ENCODE results near the gene RAB4B. TPM values are rescaled to one million over a fixed set of nuclear protein-coding genes. Genes with fewer than 3 reads are reported as not detected.
"Not testable (repeated sequence)": the region's sequence is repeated elsewhere in the genome, so short reads cannot be mapped to it uniquely, and the experiment has no call there.

Gene RAB4B
- total and polyA plus RNA-seq, 2 donors (not counting 1 experiment from before 2014, with no cell fraction given), result 10.6 to 12.8 TPM

GRCh38 chr19:40808497-40808896 lies 30.4 kb downstream of the RAB4B start:
- H3K4me1 ChIP-seq (ENCODE audit: control insufficient read depth, extremely low read depth, insufficient read depth, low read length), result peaks cover 25% of the 10 kb centered on the region
- no peaks in the 10 kb centered on the region for H3K27me3 ChIP-seq (ENCODE audit: control insufficient read depth, insufficient read depth, low read length)
- H3K79me2 ChIP-seq (ENCODE audit: control insufficient read depth, insufficient read depth, low read length), result peaks cover 53% of the 10 kb centered on the region
- no peak overlapping the region for H3K4me3 ChIP-seq (replicated peaks in 1 of 4; ENCODE audit: control extremely low read depth in 1 of 4, insufficient read depth in 1 of 4, low read depth in 3 of 4, low read length in 4 of 4)
- H3K9ac ChIP-seq (ENCODE audit: insufficient read depth, low read length), result no peak overlapping the region
- H3K27ac ChIP-seq (ENCODE audit: insufficient read depth, low read length), result no peak overlapping the region
- TF ChIP-seq EZH2 (IDR thresholded peaks at IDR 0.05; ENCODE audit: low read length, missing control alignments) (no peak), CTCF (conservative IDR thresholded peaks at IDR 0.05 in 1 of 2, IDR thresholded peaks at IDR 0.05 in 1 of 2; ENCODE audit: low read depth in 1 of 2, low read length in 2 of 2) (no peak)
- H3K9me3 ChIP-seq (ENCODE audit: control insufficient read depth, insufficient read depth, low read depth, low read length), result no peaks in the 10 kb centered on the region
- DNase-seq (ENCODE audit: low read depth in 2 of 2), result no peak
- no peak overlapping the region for H2AFZ ChIP-seq (ENCODE audit: low read length)
- no peak overlapping the region for H3K4me2 ChIP-seq (ENCODE audit: extremely low read depth, insufficient read depth, low read length)
- peaks cover 30% of the 10 kb centered on the region for H3K36me3 ChIP-seq (ENCODE audit: control insufficient read depth, insufficient read depth, low read length)
- peaks cover 3% of the 10 kb centered on the region for H4K20me1 ChIP-seq (ENCODE audit: control insufficient read depth, extremely low read depth, insufficient read depth, low read length)

- no peak overlapping the region for H3K9ac ChIP-seq (ENCODE audit: insufficient read depth, low read length)
- TF ChIP-seq EZH2 (IDR thresholded peaks at IDR 0.05; ENCODE audit: low read length, missing control alignments) (no peak), CTCF (conservative IDR thresholded peaks at IDR 0.05 in 1 of 2, IDR thresholded peaks at IDR 0.05 in 1 of 2; ENCODE audit: low read depth in 1 of 2, low read length in 2 of 2) (no peak)
- H3K4me3 ChIP-seq (replicated peaks in 1 of 4; ENCODE audit: control extremely low read depth in 1 of 4, insufficient read depth in 1 of 4, low read depth in 3 of 4, low read length in 4 of 4), result no peak overlapping the region
- H3K79me2 ChIP-seq (ENCODE audit: control insufficient read depth, insufficient read depth, low read length), result peaks cover 43% of the 10 kb centered on the region
- no peaks in the 10 kb centered on the region for H4K20me1 ChIP-seq (ENCODE audit: control insufficient read depth, extremely low read depth, insufficient read depth, low read length)
- DNase-seq (ENCODE audit: low read depth in 2 of 2), result no peak
- H3K27ac ChIP-seq (ENCODE audit: insufficient read depth, low read length), result no peak overlapping the region
- H2AFZ ChIP-seq (ENCODE audit: low read length), result no peak overlapping the region
- no peak overlapping the region for H3K4me2 ChIP-seq (ENCODE audit: extremely low read depth, insufficient read depth, low read length)
- H3K36me3 ChIP-seq (ENCODE audit: control insufficient read depth, insufficient read depth, low read length), result peaks cover 26% of the 10 kb centered on the region
- H3K27me3 ChIP-seq (ENCODE audit: control insufficient read depth, insufficient read depth, low read length), result no peaks in the 10 kb centered on the region
- H3K9me3 ChIP-seq (ENCODE audit: control insufficient read depth, insufficient read depth, low read depth, low read length), result no peaks in the 10 kb centered on the region
- H3K4me1 ChIP-seq (ENCODE audit: control insufficient read depth, extremely low read depth, insufficient read depth, low read length), result peaks cover 18% of the 10 kb centered on the region
Observed at GRCh38 chr19:40809358-40810086, 31.5 kb downstream of the RAB4B start.

GRCh38 chr19:40810160-40810559 lies 32.1 kb downstream of the RAB4B start:
- H3K4me3 ChIP-seq (replicated peaks in 1 of 4; ENCODE audit: control extremely low read depth in 1 of 4, insufficient read depth in 1 of 4, low read depth in 3 of 4, low read length in 4 of 4), result peak overlapping the region in 2 of 4 experiments; percentile 24 to 46
- H3K36me3 ChIP-seq (ENCODE audit: control insufficient read depth, insufficient read depth, low read length), result peaks cover 26% of the 10 kb centered on the region
- H3K27me3 ChIP-seq (ENCODE audit: control insufficient read depth, insufficient read depth, low read length), result no peaks in the 10 kb centered on the region
- no peak overlapping the region for H3K9ac ChIP-seq (ENCODE audit: insufficient read depth, low read length)
- no peak overlapping the region for H3K4me2 ChIP-seq (ENCODE audit: extremely low read depth, insufficient read depth, low read length)
- H3K27ac ChIP-seq (ENCODE audit: insufficient read depth, low read length), result peak overlapping the region; percentile 13
- no peaks in the 10 kb centered on the region for H4K20me1 ChIP-seq (ENCODE audit: control insufficient read depth, extremely low read depth, insufficient read depth, low read length)
- H3K4me1 ChIP-seq (ENCODE audit: control insufficient read depth, extremely low read depth, insufficient read depth, low read length), result peaks cover 18% of the 10 kb centered on the region
- H2AFZ ChIP-seq (ENCODE audit: low read length), result no peak overlapping the region
- H3K9me3 ChIP-seq (ENCODE audit: control insufficient read depth, insufficient read depth, low read depth, low read length), result no peaks in the 10 kb centered on the region
- DNase-seq (ENCODE audit: low read depth in 2 of 2), result no peak
- peaks cover 37% of the 10 kb centered on the region for H3K79me2 ChIP-seq (ENCODE audit: control insufficient read depth, insufficient read depth, low read length)
- TF ChIP-seq EZH2 (IDR thresholded peaks at IDR 0.05; ENCODE audit: low read length, missing control alignments) (no peak), CTCF (conservative IDR thresholded peaks at IDR 0.05 in 1 of 2, IDR thresholded peaks at IDR 0.05 in 1 of 2; ENCODE audit: low read depth in 1 of 2, low read length in 2 of 2) (no peak)

- not testable (repeated sequence) for H2AFZ ChIP-seq (ENCODE audit: low read length); H3K9ac ChIP-seq (ENCODE audit: insufficient read depth, low read length); H3K9me3 ChIP-seq (ENCODE audit: control insufficient read depth, insufficient read depth, low read depth, low read length); H4K20me1 ChIP-seq (ENCODE audit: control insufficient read depth, extremely low read depth, insufficient read depth, low read length); H3K27me3 ChIP-seq (ENCODE audit: control insufficient read depth, insufficient read depth, low read length)
- H3K27ac ChIP-seq (ENCODE audit: insufficient read depth, low read length), result peak overlapping the region; percentile 23
- peak; percentile 76 to 87 for DNase-seq (ENCODE audit: low read depth in 2 of 2)
- peaks cover 13% of the 10 kb centered on the region for H3K4me1 ChIP-seq (ENCODE audit: control insufficient read depth, extremely low read depth, insufficient read depth, low read length)
- H3K36me3 ChIP-seq (ENCODE audit: control insufficient read depth, insufficient read depth, low read length), result peaks cover 22% of the 10 kb centered on the region
- H3K4me3 ChIP-seq (replicated peaks in 1 of 4; ENCODE audit: control extremely low read depth in 1 of 4, insufficient read depth in 1 of 4, low read depth in 3 of 4, low read length in 4 of 4), result peak overlapping the region in 3 of 4 experiments; percentile 21 to 46 (median 34)
- peaks cover 30% of the 10 kb centered on the region for H3K79me2 ChIP-seq (ENCODE audit: control insufficient read depth, insufficient read depth, low read length)
- peak overlapping the region; percentile 62 for H3K4me2 ChIP-seq (ENCODE audit: extremely low read depth, insufficient read depth, low read length)
Observed at GRCh38 chr19:40810649-40811408, 32.8 kb downstream of the RAB4B start.
